Neural cell (in vitro differentiated cells): ENCODE measurements around the gene USP6NL. TPM values are rescaled to one million over a fixed set of nuclear protein-coding genes. Genes with fewer than 3 reads are reported as not detected.

Source experiments
- H2AFZ ChIP-seq: fragments of 200-600, 300-800 bp; sonication (generic), shearing (Covaris generic); 2 replicates; pipeline ENCODE4 v1.6.0; 2014; ENCODE audit warnings: low read depth, mild to moderate bottlenecking, antibody characterized with exemption, low read length, moderate library complexity
- H3F3A ChIP-seq: fragments of 200-600 bp; shearing (Covaris generic); 2 replicates; pipeline ENCODE4 v1.6.1; 2016; ENCODE audit warnings: mild to moderate bottlenecking, moderate library complexity, mixed read lengths, antibody characterized with exemption, low read length; ENCODE audit not compliant: insufficient read depth, poor library complexity, severe bottlenecking
- H3K27ac ChIP-seq: fragments of 200-600, 300-800 bp; sonication (generic), shearing (Covaris generic); 2 replicates; pipeline ENCODE4 v1.5.1; 2014; ENCODE audit warnings: mild to moderate bottlenecking, low read length, moderate library complexity
- H3K27me3 ChIP-seq: fragments of 300-800, 200-600 bp; sonication (generic), shearing (Covaris generic); 2 replicates; pipeline ENCODE4 v1.6.0; 2014; ENCODE audit warnings: mild to moderate bottlenecking, low read depth, low read length, moderate library complexity; ENCODE audit not compliant: insufficient read depth
- H3K36me3 ChIP-seq: fragments of 300-800, 200-600 bp; sonication (generic), shearing (Covaris generic); 2 replicates; pipeline ENCODE4 v1.5.1; 2014; ENCODE audit warnings: mild to moderate bottlenecking, antibody characterized with exemption, low read length, moderate library complexity; ENCODE audit not compliant: insufficient read depth
- H3K4me2 ChIP-seq: fragments of 300-800, 200-600 bp; sonication (generic), shearing (Covaris generic); 2 replicates; pipeline ENCODE4 v1.6.0; 2014; ENCODE audit warnings: mild to moderate bottlenecking, low read length
- H3K4me3 ChIP-seq: fragments of 300-800, 200-600 bp; sonication (generic), shearing (Covaris generic); 2 replicates; pipeline ENCODE4 v1.5.1; 2014; ENCODE audit warnings: mild to moderate bottlenecking, low read length, moderate library complexity
- H3K79me2 ChIP-seq: fragments of 200-600 bp; shearing (Covaris generic); replicated peaks from 2 replicates; pipeline ENCODE4 v1.6.0; 2014; ENCODE audit warnings: mild to moderate bottlenecking, low read length, moderate library complexity; ENCODE audit not compliant: insufficient read depth
- H3K9ac ChIP-seq: fragments of 300-800, 200-600 bp; sonication (generic), shearing (Covaris generic); 2 replicates; pipeline ENCODE4 v1.6.1; 2016; ENCODE audit warnings: mild to moderate bottlenecking, low read length, mixed read lengths
- H3K9me2 ChIP-seq: fragments of 200-600 bp; shearing (Covaris generic); 2 replicates; pipeline ENCODE4 v1.6.1; 2016; ENCODE audit warnings: mild to moderate bottlenecking, low read length, mixed read lengths; ENCODE audit not compliant: insufficient read depth
- H3K9me3 ChIP-seq: fragments of 200-600, 300-800 bp; sonication (generic), shearing (Covaris generic); 2 replicates; pipeline ENCODE4 v1.6.1; 2016; ENCODE audit warnings: mild to moderate bottlenecking, mixed run types, low read length, moderate library complexity, mixed read lengths
- H4K20me1 ChIP-seq: fragments of 200-600 bp; shearing (Covaris generic); 2 replicates; pipeline ENCODE4 v1.6.1; 2016; ENCODE audit warnings: mild to moderate bottlenecking, mixed run types; ENCODE audit not compliant: insufficient read depth
- CTCF ChIP-seq: fragments of 450-650 bp; IDR thresholded peaks from 2 replicates; pipeline ENCODE4 v1.5.1; 2014; ENCODE audit warnings: antibody characterized with exemption, mild to moderate bottlenecking, moderate library complexity; ENCODE audit not compliant: poor library complexity, severe bottlenecking
- EZH2 ChIP-seq: fragments of 200-600, 300-800 bp; shearing (Covaris generic), sonication (generic); IDR thresholded peaks from 2 replicates; pipeline ENCODE4 v1.6.1; 2014; ENCODE audit warnings: antibody characterized with exemption, low read length, borderline replicate concordance, mild to moderate bottlenecking; ENCODE audit not compliant: insufficient read depth, poor library complexity, severe bottlenecking
- MXI1 ChIP-seq: fragments of 450-650 bp; conservative IDR thresholded peaks from 2 replicates; pipeline ENCODE4 v1.6.1; 2014; ENCODE audit warnings: antibody characterized with exemption, mild to moderate bottlenecking; ENCODE audit not compliant: poor library complexity, severe bottlenecking
- POLR2AphosphoS5 ChIP-seq: IDR thresholded peaks from 2 replicates; pipeline ENCODE4 v1.6.1; 2012
- SMC3 ChIP-seq: fragments of 450-650 bp; conservative IDR thresholded peaks from 2 replicates; pipeline ENCODE4 v1.6.1; 2014; ENCODE audit warnings: antibody characterized with exemption, mild to moderate bottlenecking, moderate library complexity; ENCODE audit not compliant: poor library complexity
- TAF1 ChIP-seq: IDR thresholded peaks from 2 replicates; pipeline ENCODE4 v1.6.1; 2012; ENCODE audit warnings: low read depth
- polyA plus RNA-seq: library from polyadenylated mRNA; depleted of rRNA; stranded (reverse); fragments of >200 nt; gene quantifications from 2 replicates; pipeline ENCODE4 v1.2.3, GENCODE V29; 2014

Gene USP6NL
- polyA plus RNA-seq, 1 donor from 2014 or later = 39.9 TPM

- H3K9me3 ChIP-seq = no peaks in the 10 kb centered on the region
- H3K27ac ChIP-seq = no peak overlapping the region
- no peak overlapping the region for H3K4me3 ChIP-seq
- no peaks in the 10 kb centered on the region for H3K27me3 ChIP-seq
- TF ChIP-seq MXI1 = no peak
- H3K4me2 ChIP-seq = no peak overlapping the region
- no peaks in the 10 kb centered on the region for H4K20me1 ChIP-seq
- no peaks in the 10 kb centered on the region for H3F3A ChIP-seq
- no peaks in the 10 kb centered on the region for H3K9me2 ChIP-seq
- no peaks in the 10 kb centered on the region for H3K36me3 ChIP-seq
- H3K79me2 ChIP-seq = no peaks in the 10 kb centered on the region
- no peak overlapping the region for H3K9ac ChIP-seq
- H2AFZ ChIP-seq = no peak overlapping the region
Measured at GRCh38 chr10:11636697-11637303, 25.4 kb upstream of the USP6NL start.

- Histone ChIP-seq H3K4me3 (no peak overlapping the region), H3F3A (no peaks in the 10 kb centered on the region), H3K9ac (no peak overlapping the region), H3K27me3 (no peaks in the 10 kb centered on the region), H3K79me2 (no peaks in the 10 kb centered on the region), H4K20me1 (no peaks in the 10 kb centered on the region), H3K4me2 (no peak overlapping the region), H3K27ac (no peak overlapping the region), H3K9me3 (no peaks in the 10 kb centered on the region), H3K36me3 (no peaks in the 10 kb centered on the region), H2AFZ (no peak overlapping the region), H3K9me2 (no peaks in the 10 kb centered on the region)
- no peak for TF ChIP-seq EZH2
Measured at GRCh38 chr10:11631890-11632587, 20.6 kb upstream of the USP6NL start.

- H3F3A ChIP-seq = no peaks in the 10 kb centered on the region
Measured at GRCh38 chr10:11631291-11631690, 19.8 kb upstream of the USP6NL start.

More at GRCh38 chr10:11631291-11631690, 19.8 kb upstream of the USP6NL start:
- Histone ChIP-seq H2AFZ (no peak overlapping the region), H3K27me3 (no peaks in the 10 kb centered on the region), H3K36me3 (no peaks in the 10 kb centered on the region), H3K27ac (no peak overlapping the region), H3K79me2 (no peaks in the 10 kb centered on the region), H3K9ac (no peak overlapping the region), H3K9me3 (no peaks in the 10 kb centered on the region), H4K20me1 (no peaks in the 10 kb centered on the region), H3K4me3 (no peak overlapping the region), H3K4me2 (no peak overlapping the region), H3K9me2 (no peaks in the 10 kb centered on the region)
- TF ChIP-seq SMC3 (no peak), POLR2AphosphoS5 (no peak), TAF1 (no peak), MXI1 (no peak), CTCF (no peak)
